Prostate gland (tissue), 2 donors: Measurements from ENCODE around the gene AFTPH. TPM values are rescaled to one million over a fixed set of nuclear protein-coding genes. Genes with fewer than 3 reads are reported as not detected.

ENCODE experiments used
- DNase-seq: peaks from one replicate; pipeline ENCODE4 v3.0.0-alpha.2; 2019; ENCODE audit warnings: low spot score
- H3K27ac ChIP-seq, 2 donors: fragments of 200-600 bp; sonication (generic); 2 replicates each; pipeline ENCODE4 v1.5.1; 2017 to 2019
- H3K27me3 ChIP-seq: fragments of 200-600 bp; sonication (generic); replicated peaks from 2 replicates; pipeline ENCODE4 v1.5.1; 2019; ENCODE audit not compliant: insufficient read depth
- H3K36me3 ChIP-seq, 2 donors: fragments of 200-600 bp; sonication (generic); 1 replicate in 1 of 2; 2 replicates in 1 of 2; pipeline versions ENCODE4 v1.5.1 to v1.8.1; 2017 to 2019
- H3K4me1 ChIP-seq: fragments of 200-600 bp; sonication (generic); replicated peaks from 2 replicates; pipeline ENCODE4 v1.5.1; 2019
- H3K4me3 ChIP-seq, 2 donors: fragments of 200-600 bp; sonication (generic); 2 replicates each; pipeline ENCODE4 v1.5.1; 2017 to 2019
- H3K9me3 ChIP-seq: fragments of 200-600 bp; sonication (generic); 2 replicates; pipeline ENCODE4 v1.5.1; 2017
- POLR2A ChIP-seq: fragments of 450-650 bp; IDR thresholded peaks from one replicate; pipeline ENCODE4 v1.6.1; 2016; ENCODE audit warnings: antibody characterized with exemption, mild to moderate bottlenecking
- POLR2AphosphoS5 ChIP-seq: sonication (generic); formaldehyde crosslinking; IDR thresholded peaks from one replicate; pipeline ENCODE4 v1.6.1; 2017; ENCODE audit warnings: antibody characterized with exemption
- WGBS: methylation state at CpG from one replicate; pipeline ENCODE4 v1.1.5; 2018; 5-methylcytosine and 5-hydroxymethylcytosine counted together
- intact Hi-C: fragments of 100-400 bp; cut with DNase I; formaldehyde crosslinking; loops from one replicate; pipeline ENCODE4 v1.14.2; 2022
- total RNA-seq, 2 donors: library from RNA; depleted of rRNA; stranded (reverse); fragments of >200 nt; gene quantifications; one replicate each; pipeline ENCODE4 v1.1.0, GENCODE V29; 2016
- TF ChIP-seq, protein P1 (sequence below), 4 experiments: fragments of 200-600 bp in 2 of 4; fragments of 450-650 bp in 2 of 4; sonication (generic) in 2 of 4; IDR thresholded peaks; 1 replicate in 3 of 4; 2 replicates in 1 of 4; pipeline ENCODE4 v1.5.1; 2016 to 2019; ENCODE audit warnings: antibody characterized with exemption in 4 of 4, mild to moderate bottlenecking in 2 of 4, moderate library complexity in 2 of 4

The AFTPH gene
- total RNA-seq, 2 donors from 2014 or later, result 61.3 to 68.1 TPM

GRCh38 chr2:64543008-64543697, 19.0 kb downstream of the AFTPH start:
- TF ChIP-seq POLR2AphosphoS5 (no peak), POLR2A (no peak)
- TF ChIP-seq, protein P1, sequence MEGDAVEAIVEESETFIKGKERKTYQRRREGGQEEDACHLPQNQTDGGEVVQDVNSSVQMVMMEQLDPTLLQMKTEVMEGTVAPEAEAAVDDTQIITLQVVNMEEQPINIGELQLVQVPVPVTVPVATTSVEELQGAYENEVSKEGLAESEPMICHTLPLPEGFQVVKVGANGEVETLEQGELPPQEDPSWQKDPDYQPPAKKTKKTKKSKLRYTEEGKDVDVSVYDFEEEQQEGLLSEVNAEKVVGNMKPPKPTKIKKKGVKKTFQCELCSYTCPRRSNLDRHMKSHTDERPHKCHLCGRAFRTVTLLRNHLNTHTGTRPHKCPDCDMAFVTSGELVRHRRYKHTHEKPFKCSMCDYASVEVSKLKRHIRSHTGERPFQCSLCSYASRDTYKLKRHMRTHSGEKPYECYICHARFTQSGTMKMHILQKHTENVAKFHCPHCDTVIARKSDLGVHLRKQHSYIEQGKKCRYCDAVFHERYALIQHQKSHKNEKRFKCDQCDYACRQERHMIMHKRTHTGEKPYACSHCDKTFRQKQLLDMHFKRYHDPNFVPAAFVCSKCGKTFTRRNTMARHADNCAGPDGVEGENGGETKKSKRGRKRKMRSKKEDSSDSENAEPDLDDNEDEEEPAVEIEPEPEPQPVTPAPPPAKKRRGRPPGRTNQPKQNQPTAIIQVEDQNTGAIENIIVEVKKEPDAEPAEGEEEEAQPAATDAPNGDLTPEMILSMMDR (IDR thresholded peaks at IDR 0.05), result no peak
- no peaks in the 10 kb centered on the region for H3K4me1 ChIP-seq
- DNase-seq, result no peak
- no peaks in the 10 kb centered on the region for H3K27me3 ChIP-seq
- no peaks in the 10 kb centered on the region for H3K9me3 ChIP-seq
- peak overlapping the region in 1 of 2 donors; percentile 0 for H3K27ac ChIP-seq
- intact Hi-C loops, result no loop called here
- no peaks in the 10 kb centered on the region for H3K36me3 ChIP-seq
- no peak overlapping the region for H3K4me3 ChIP-seq

- H3K27ac ChIP-seq, result no peak overlapping the region
- no peak overlapping the region for H3K4me3 ChIP-seq
- 59% methylated on average over 3 of the region's 3 CpGs for WGBS
- no peaks in the 10 kb centered on the region for H3K27me3 ChIP-seq
- no peaks in the 10 kb centered on the region for H3K36me3 ChIP-seq
- no peak for TF ChIP-seq POLR2AphosphoS5
- TF ChIP-seq, protein P1 (IDR thresholded peaks at IDR 0.05), result no peak
- DNase-seq, result no peak
- intact Hi-C loops, result no loop called here
- H3K9me3 ChIP-seq, result no peaks in the 10 kb centered on the region
- H3K4me1 ChIP-seq, result no peaks in the 10 kb centered on the region
Observed at GRCh38 chr2:64548761-64549160, 24.6 kb downstream of the AFTPH start.

- TF ChIP-seq, protein P1 (IDR thresholded peaks at IDR 0.05), result no peak
- no peak for TF ChIP-seq POLR2A
- TF ChIP-seq POLR2AphosphoS5, result no peak
- Histone ChIP-seq H3K4me1 (no peaks in the 10 kb centered on the region), H3K27me3 (no peaks in the 10 kb centered on the region), H3K27ac (no peak overlapping the region), H3K4me3 (no peak overlapping the region), H3K9me3 (no peaks in the 10 kb centered on the region), H3K36me3 (no peaks in the 10 kb centered on the region)
- 100% methylated on average over 1 of the region's 1 CpG for WGBS
- intact Hi-C loops, result no loop called here
- DNase-seq, result no peak
Observed at GRCh38 chr2:64550042-64550441, 25.9 kb downstream of the AFTPH start.

GRCh38 chr2:64551851-64552250, 27.7 kb downstream of the AFTPH start:
- DNase-seq, result no peak
- Histone ChIP-seq H3K4me1 (no peaks in the 10 kb centered on the region), H3K27me3 (no peaks in the 10 kb centered on the region), H3K4me3 (no peak overlapping the region), H3K36me3 (no peaks in the 10 kb centered on the region), H3K9me3 (no peaks in the 10 kb centered on the region), H3K27ac (no peak overlapping the region)
- TF ChIP-seq POLR2A, result no peak
- no peak for TF ChIP-seq POLR2AphosphoS5
- TF ChIP-seq, protein P1 (IDR thresholded peaks at IDR 0.05), result no peak
- 90% methylated on average over 1 of the region's 1 CpG for WGBS
- intact Hi-C loops, result no loop called here

DNA sequence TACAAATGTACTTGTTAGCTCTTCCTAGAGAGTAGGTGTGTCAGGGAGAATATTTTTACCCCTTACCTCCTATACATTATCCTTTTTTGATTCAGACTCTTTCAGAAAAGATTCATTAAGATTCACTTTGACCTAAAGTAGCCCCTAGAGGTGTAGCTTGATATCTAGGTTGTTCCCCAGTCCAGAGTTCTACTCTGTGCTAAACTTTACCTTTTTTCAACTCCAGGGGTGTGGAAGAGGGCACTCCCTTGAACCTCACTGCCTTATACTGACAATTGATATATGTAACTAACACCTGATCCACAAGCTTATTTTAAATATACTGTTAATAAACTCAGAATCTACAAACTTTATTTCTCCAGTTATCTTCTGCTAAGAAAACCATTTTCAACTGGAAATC, 30.0 kb downstream of the AFTPH start:
- Histone ChIP-seq H3K27me3 (no peaks in the 10 kb centered on the region), H3K4me3 (no peak overlapping the region), H3K9me3 (no peaks in the 10 kb centered on the region), H3K4me1 (no peaks in the 10 kb centered on the region), H3K36me3 (no peaks in the 10 kb centered on the region), H3K27ac (no peak overlapping the region)
- intact Hi-C loops, result no loop called here
- DNase-seq, result no peak
- no peak for TF ChIP-seq POLR2A
- TF ChIP-seq POLR2AphosphoS5, result no peak
- TF ChIP-seq, protein P1 (IDR thresholded peaks at IDR 0.05), result no peak
